Measurements from ENCODE around the gene JAZF1. TPM values are rescaled to one million over a fixed set of nuclear protein-coding genes. Genes with fewer than 3 reads are reported as not detected.

The JAZF1 gene
- total and polyA plus RNA-seq, 3 experiments from 2014 or later = 3.2 to 5.1 (median 4.9) TPM

DNA sequence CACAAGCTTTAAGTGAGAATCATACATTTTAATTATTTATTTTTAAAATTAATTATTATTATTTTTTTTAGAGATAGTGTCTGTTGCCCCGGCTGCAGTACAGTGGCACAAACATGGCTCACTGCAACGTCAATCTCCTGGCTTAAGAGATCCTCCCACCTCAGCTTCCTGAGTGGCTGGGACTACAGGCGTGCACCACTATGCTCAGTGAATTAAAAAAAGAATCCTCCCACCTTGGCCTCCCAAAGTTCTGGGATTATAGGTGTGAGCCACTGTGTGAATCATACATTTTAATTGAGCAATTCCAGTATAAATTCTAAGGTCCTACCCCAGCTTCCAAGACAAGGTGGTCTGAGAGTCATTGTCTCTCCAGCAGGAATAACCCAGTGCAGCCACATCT lies 172.4 kb downstream of the JAZF1 start:
- no peaks in the 10 kb centered on the region for H3K27me3 ChIP-seq (ENCODE audit: insufficient read depth, low read length, poor library complexity, severe bottlenecking)
- no peaks in the 10 kb centered on the region for H3K9me3 Mint-ChIP-seq
- H3K4me3 ChIP-seq (ENCODE audit: low read length) = no peak overlapping the region
- H3K27me3 Mint-ChIP-seq = no peaks in the 10 kb centered on the region
- H3K4me3 Mint-ChIP-seq = no peak overlapping the region
- CTCF ChIA-PET = no interaction called here
- no peak for DNase-seq
- peaks cover 0 to 8% (median 0%) of the 10 kb centered on the region in 3 donors for H3K36me3 Mint-ChIP-seq
- H3K36me3 ChIP-seq (ENCODE audit: insufficient read depth, low read length) = no peaks in the 10 kb centered on the region
- peaks cover 9 to 30% (median 22%) of the 10 kb centered on the region in 3 donors for H3K4me1 Mint-ChIP-seq
- POLR2A ChIA-PET = no interaction called here
- no peaks in the 10 kb centered on the region for H3K9me3 ChIP-seq (ENCODE audit: low read length)
- H3K4me1 ChIP-seq (ENCODE audit: insufficient read depth, low read length) = peaks cover 4% of the 10 kb centered on the region
- H3K27ac Mint-ChIP-seq = peak overlapping the region in 1 of 8 donors; percentile 47
- H3K27ac ChIP-seq (ENCODE audit: low read depth, low read length) = no peak overlapping the region

DNA sequence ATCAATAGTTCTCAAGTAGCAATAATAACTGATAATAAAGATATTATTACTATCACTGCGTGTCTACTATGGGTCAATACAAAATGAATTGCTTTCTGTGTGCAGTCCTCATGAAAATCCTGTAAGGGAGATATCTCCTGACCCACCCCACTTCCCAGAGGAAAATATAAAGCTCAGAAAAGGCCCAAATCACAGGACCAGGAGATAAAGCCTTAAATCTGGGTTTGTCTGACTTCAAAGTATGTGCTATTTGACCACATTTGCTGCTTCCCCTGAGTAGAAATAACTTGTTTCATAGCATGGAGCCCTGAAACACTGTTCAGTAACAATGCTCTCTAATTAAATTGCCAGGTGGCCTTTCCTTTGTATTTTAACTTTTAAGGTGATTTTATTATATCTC lies 174.1 kb downstream of the JAZF1 start:
- POLR2A ChIA-PET = no interaction called here
- Histone ChIP-seq H3K36me3 (ENCODE audit: insufficient read depth, low read length) (no peaks in the 10 kb centered on the region), H3K4me3 (ENCODE audit: low read length) (no peak overlapping the region), H3K27ac (ENCODE audit: low read depth, low read length) (no peak overlapping the region), H3K9me3 (ENCODE audit: low read length) (no peaks in the 10 kb centered on the region), H3K4me1 (ENCODE audit: insufficient read depth, low read length) (peaks cover 4% of the 10 kb centered on the region), H3K27me3 (ENCODE audit: insufficient read depth, low read length, poor library complexity, severe bottlenecking) (no peaks in the 10 kb centered on the region)
- Mint-ChIP-seq H3K27me3 (no peaks in the 10 kb centered on the region), H3K4me3 (no peak overlapping the region), H3K36me3 (peaks cover 0 to 7% (median 0%) of the 10 kb centered on the region in 3 donors), H3K27ac (peak overlapping the region in 1 of 8 donors; percentile 22), H3K9me3 (no peaks in the 10 kb centered on the region), H3K4me1 (peaks cover 9 to 30% (median 23%) of the 10 kb centered on the region in 3 donors)
- CTCF ChIA-PET = no interaction called here
- no peak for DNase-seq

DNA sequence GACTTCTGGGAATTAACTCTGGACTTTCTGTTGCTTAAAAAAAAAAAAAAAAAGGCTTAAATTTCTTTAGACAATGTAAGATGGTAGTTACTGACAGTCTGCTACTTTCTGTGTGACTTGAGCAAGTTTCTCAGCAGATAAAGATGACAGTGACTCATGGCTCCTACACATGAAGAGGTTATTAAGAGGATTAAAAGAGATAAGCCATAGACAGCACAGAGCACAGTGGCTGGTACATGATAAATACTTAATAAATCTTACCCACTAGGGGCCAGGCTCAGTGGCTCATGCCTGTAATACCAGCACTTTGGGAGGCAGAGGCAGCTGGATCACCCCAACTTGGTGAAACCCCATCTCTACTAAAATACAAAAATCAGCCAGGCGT lies 174.8 kb downstream of the JAZF1 start:
- no peak overlapping the region for H3K4me3 Mint-ChIP-seq
- no peak for DNase-seq
- Histone ChIP-seq H3K4me3 (ENCODE audit: low read length) (no peak overlapping the region), H3K9me3 (ENCODE audit: low read length) (no peaks in the 10 kb centered on the region), H3K27me3 (ENCODE audit: insufficient read depth, low read length, poor library complexity, severe bottlenecking) (no peaks in the 10 kb centered on the region), H3K4me1 (ENCODE audit: insufficient read depth, low read length) (peaks cover 4% of the 10 kb centered on the region), H3K27ac (ENCODE audit: low read depth, low read length) (no peak overlapping the region), H3K36me3 (ENCODE audit: insufficient read depth, low read length) (no peaks in the 10 kb centered on the region)
- POLR2A ChIA-PET = no interaction called here
- peaks cover 9 to 30% (median 23%) of the 10 kb centered on the region in 3 donors for H3K4me1 Mint-ChIP-seq
- H3K36me3 Mint-ChIP-seq = peaks cover 0 to 4% (median 0%) of the 10 kb centered on the region in 3 donors
- H3K9me3 Mint-ChIP-seq = no peaks in the 10 kb centered on the region
- peak overlapping the region in 2 of 8 donors; percentile 16 to 74 for H3K27ac Mint-ChIP-seq
- CTCF ChIA-PET = no interaction called here
- H3K27me3 Mint-ChIP-seq = no peaks in the 10 kb centered on the region

DNA sequence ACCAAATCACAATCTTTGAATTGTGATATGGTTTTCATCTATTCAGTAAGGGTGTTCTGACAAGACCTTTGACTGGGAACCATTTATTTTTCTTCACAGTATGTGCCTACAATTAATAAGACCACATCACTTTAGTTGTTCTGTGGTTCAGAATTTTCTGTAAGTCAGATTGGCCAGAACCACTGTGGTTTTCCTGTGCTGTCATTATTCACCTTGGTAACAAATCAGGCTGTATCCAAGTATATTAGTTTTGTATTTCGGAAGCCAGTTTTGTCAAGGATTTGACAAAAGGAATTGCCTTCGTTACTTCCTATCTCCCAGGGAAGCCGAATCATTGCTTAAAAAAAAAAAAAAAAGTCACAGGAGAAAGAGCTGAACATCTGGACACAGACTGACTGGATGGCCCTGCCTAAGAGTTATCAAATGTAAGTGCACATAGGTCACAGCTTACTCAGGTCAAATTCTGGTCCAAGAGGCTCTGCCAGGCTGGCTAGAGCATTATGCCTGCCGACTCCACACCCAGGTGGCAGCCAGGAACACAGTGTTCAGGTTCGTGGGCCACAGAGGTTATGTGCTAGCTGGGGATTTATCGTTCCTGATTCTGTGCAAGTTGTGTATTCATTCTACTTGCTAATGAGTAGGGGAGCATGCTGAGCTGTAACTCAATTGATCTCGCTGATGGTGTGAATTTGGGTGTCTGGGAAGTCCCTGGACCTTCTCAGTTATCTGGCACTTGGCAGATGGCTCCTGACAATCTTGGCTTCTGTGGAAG lies 175.3 kb downstream of the JAZF1 start:
- DNase-seq = no peak
- peaks cover 4% of the 10 kb centered on the region for H3K4me1 ChIP-seq (ENCODE audit: insufficient read depth, low read length)
- Mint-ChIP-seq H3K9me3 (no peaks in the 10 kb centered on the region), H3K36me3 (peaks cover 0 to 4% (median 0%) of the 10 kb centered on the region in 3 donors), H3K27ac (peak overlapping the region in 1 of 8 donors; percentile 74), H3K4me1 (peaks cover 7 to 30% (median 23%) of the 10 kb centered on the region in 3 donors), H3K27me3 (no peaks in the 10 kb centered on the region), H3K4me3 (no peak overlapping the region)
- POLR2A ChIA-PET = no interaction called here
- no peak overlapping the region for H3K27ac ChIP-seq (ENCODE audit: low read depth, low read length)
- H3K4me3 ChIP-seq (ENCODE audit: low read length) = no peak overlapping the region
- CTCF ChIA-PET = no interaction called here
- no peaks in the 10 kb centered on the region for H3K27me3 ChIP-seq (ENCODE audit: insufficient read depth, low read length, poor library complexity, severe bottlenecking)
- H3K9me3 ChIP-seq (ENCODE audit: low read length) = no peaks in the 10 kb centered on the region
- no peaks in the 10 kb centered on the region for H3K36me3 ChIP-seq (ENCODE audit: insufficient read depth, low read length)

DNA sequence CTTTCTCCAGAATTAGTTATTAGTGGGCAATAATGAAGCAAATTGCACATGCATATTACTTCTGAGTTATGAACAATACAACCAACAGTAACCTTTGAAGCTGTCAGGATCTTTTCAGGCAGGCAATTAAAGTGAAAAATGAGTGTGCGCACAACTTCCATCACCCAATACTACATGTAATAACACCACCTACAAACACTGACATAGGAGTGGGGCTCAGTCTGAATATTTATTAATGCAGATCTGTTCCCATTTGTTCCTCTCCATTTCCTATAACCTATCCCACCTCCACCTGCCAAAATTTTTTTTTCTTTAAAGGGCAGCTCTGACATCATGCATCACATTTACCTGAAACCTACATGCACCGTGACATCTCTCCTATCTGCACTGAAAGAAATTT lies 177.2 kb downstream of the JAZF1 start:
- no peaks in the 10 kb centered on the region for H3K36me3 ChIP-seq (ENCODE audit: insufficient read depth, low read length)
- peaks cover 0 to 4% (median 0%) of the 10 kb centered on the region in 3 donors for H3K36me3 Mint-ChIP-seq
- H3K27me3 Mint-ChIP-seq = no peaks in the 10 kb centered on the region
- H3K4me3 ChIP-seq (ENCODE audit: low read length) = no peak overlapping the region
- no peak overlapping the region for H3K4me3 Mint-ChIP-seq
- DNase-seq = no peak
- ChIA-PET POLR2A (no interaction called here), CTCF (no interaction called here)
- no peak overlapping the region for H3K27ac ChIP-seq (ENCODE audit: low read depth, low read length)
- peaks cover 4% of the 10 kb centered on the region for H3K4me1 ChIP-seq (ENCODE audit: insufficient read depth, low read length)
- no peaks in the 10 kb centered on the region for H3K27me3 ChIP-seq (ENCODE audit: insufficient read depth, low read length, poor library complexity, severe bottlenecking)
- H3K27ac Mint-ChIP-seq = no peak overlapping the region
- H3K9me3 ChIP-seq (ENCODE audit: low read length) = no peaks in the 10 kb centered on the region
- no peaks in the 10 kb centered on the region for H3K9me3 Mint-ChIP-seq
- H3K4me1 Mint-ChIP-seq = peaks cover 9 to 23% (median 20%) of the 10 kb centered on the region in 3 donors

DNA sequence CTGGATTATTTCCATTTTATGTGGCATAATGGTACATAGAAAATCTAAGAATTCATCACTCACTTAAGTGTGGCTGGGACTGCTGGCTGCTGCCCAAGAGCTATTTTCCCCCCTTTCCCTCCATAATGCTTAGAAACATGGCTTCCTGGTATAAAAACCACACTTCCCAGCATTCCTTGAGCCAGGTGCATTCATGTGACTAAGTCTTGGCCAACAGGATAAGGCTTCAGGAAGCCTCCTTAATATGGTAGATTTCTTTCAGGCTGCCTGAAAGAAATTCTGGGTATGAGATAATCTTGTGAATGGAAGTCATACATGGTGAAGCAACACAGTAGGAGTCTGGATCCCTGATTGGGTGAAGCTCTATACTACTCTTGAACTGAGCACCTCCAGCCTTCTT lies 178.0 kb downstream of the JAZF1 start:
- H3K27me3 ChIP-seq (ENCODE audit: insufficient read depth, low read length, poor library complexity, severe bottlenecking) = no peaks in the 10 kb centered on the region
- peaks cover 10 to 20% (median 19%) of the 10 kb centered on the region in 3 donors for H3K4me1 Mint-ChIP-seq
- peaks cover 0 to 4% (median 0%) of the 10 kb centered on the region in 3 donors for H3K36me3 Mint-ChIP-seq
- no peak overlapping the region for H3K27ac ChIP-seq (ENCODE audit: low read depth, low read length)
- ChIA-PET CTCF (no interaction called here), POLR2A (no interaction called here)
- no peaks in the 10 kb centered on the region for H3K36me3 ChIP-seq (ENCODE audit: insufficient read depth, low read length)
- no peak overlapping the region for H3K4me3 Mint-ChIP-seq
- no peak overlapping the region for H3K4me3 ChIP-seq (ENCODE audit: low read length)
- DNase-seq = no peak
- no peak overlapping the region for H3K27ac Mint-ChIP-seq
- H3K27me3 Mint-ChIP-seq = no peaks in the 10 kb centered on the region
- H3K9me3 Mint-ChIP-seq = no peaks in the 10 kb centered on the region
- H3K9me3 ChIP-seq (ENCODE audit: low read length) = no peaks in the 10 kb centered on the region
- H3K4me1 ChIP-seq (ENCODE audit: insufficient read depth, low read length) = peaks cover 4% of the 10 kb centered on the region

DNA sequence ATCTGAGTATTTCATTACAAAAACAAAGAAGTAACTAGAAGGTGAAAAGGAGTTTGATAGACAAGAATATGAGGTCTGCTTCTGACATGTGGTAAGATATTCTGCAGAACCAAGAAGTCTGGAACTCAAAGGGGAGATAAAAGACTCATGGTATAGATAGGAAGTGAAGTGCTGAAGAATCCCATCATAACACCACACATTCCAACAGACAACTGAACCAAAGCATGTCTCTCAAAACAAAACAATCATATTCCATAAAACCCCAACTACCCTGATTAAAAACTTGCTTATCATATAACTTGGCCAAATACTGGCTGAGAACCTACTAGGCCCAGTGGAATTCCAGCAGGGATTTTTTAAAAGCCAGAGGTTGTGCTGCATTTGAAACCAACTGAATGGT lies 178.7 kb downstream of the JAZF1 start:
- H3K9me3 ChIP-seq (ENCODE audit: low read length) = no peaks in the 10 kb centered on the region
- Mint-ChIP-seq H3K36me3 (peaks cover 0 to 4% (median 0%) of the 10 kb centered on the region in 3 donors), H3K27me3 (no peaks in the 10 kb centered on the region), H3K4me1 (peaks cover 10 to 20% (median 17%) of the 10 kb centered on the region in 3 donors), H3K9me3 (no peaks in the 10 kb centered on the region), H3K4me3 (no peak overlapping the region), H3K27ac (no peak overlapping the region)
- H3K4me3 ChIP-seq (ENCODE audit: low read length) = no peak overlapping the region
- ChIA-PET CTCF (no interaction called here), POLR2A (no interaction called here)
- H3K27me3 ChIP-seq (ENCODE audit: insufficient read depth, low read length, poor library complexity, severe bottlenecking) = no peaks in the 10 kb centered on the region
- no peaks in the 10 kb centered on the region for H3K36me3 ChIP-seq (ENCODE audit: insufficient read depth, low read length)
- H3K4me1 ChIP-seq (ENCODE audit: insufficient read depth, low read length) = peaks cover 4% of the 10 kb centered on the region
- no peak for DNase-seq
- no peak overlapping the region for H3K27ac ChIP-seq (ENCODE audit: low read depth, low read length)

DNA sequence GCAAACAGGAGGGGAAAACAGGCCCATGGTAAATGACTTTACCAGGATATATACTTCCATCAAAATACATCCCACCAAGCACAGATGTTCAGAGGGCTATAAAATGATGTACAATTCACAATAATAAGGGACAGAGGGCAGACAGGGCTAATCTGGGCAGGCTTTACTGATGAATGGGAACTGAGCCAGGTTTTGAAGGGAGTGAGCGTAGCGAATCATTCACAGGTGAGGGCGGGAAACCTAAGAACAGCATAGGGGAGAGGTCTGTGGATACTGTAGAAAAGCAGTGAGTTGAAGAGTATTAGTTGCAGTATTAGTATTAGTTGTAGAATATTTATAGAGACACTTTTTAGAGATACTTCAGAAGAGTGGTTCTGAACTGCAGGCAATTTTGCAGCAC lies 180.8 kb downstream of the JAZF1 start:
- Mint-ChIP-seq H3K9me3 (no peaks in the 10 kb centered on the region), H3K27me3 (no peaks in the 10 kb centered on the region), H3K36me3 (no peaks in the 10 kb centered on the region), H3K4me3 (no peak overlapping the region), H3K4me1 (peaks cover 2 to 5% (median 4%) of the 10 kb centered on the region in 3 donors), H3K27ac (no peak overlapping the region)
- Histone ChIP-seq H3K4me3 (ENCODE audit: low read length) (no peak overlapping the region), H3K36me3 (ENCODE audit: insufficient read depth, low read length) (no peaks in the 10 kb centered on the region), H3K4me1 (ENCODE audit: insufficient read depth, low read length) (no peaks in the 10 kb centered on the region), H3K27ac (ENCODE audit: low read depth, low read length) (no peak overlapping the region), H3K9me3 (ENCODE audit: low read length) (no peaks in the 10 kb centered on the region), H3K27me3 (ENCODE audit: insufficient read depth, low read length, poor library complexity, severe bottlenecking) (no peaks in the 10 kb centered on the region)
- ChIA-PET CTCF (no interaction called here), POLR2A (no interaction called here)
- DNase-seq = no peak
